ENCODE results near the gene SF3B1. TPM values are rescaled to one million over a fixed set of nuclear protein-coding genes. Genes with fewer than 3 reads are reported as not detected.
A peak's percentile ranks its signal among the peaks of the same experiment; 100 is the strongest.
"Not testable (repeated sequence)": the region's sequence is repeated elsewhere in the genome, so short reads cannot be mapped to it uniquely, and the experiment has no call there.

Gene SF3B1
- total RNA-seq, 2 donors from 2014 or later = 266 to 292 TPM

- ATAC-seq (peak in 1 of 2 donors; percentile 28), DNase-seq (ENCODE audit: low spot score in 2 of 2) (no peak)
- Mint-ChIP-seq H3K27ac (peak overlapping the region in 1 of 2 donors; percentile 56), H3K36me3 (no peaks in the 10 kb centered on the region), H3K9me3 (peaks cover 0 to 6% of the 10 kb centered on the region in 2 donors)
These were observed 65.4 kb downstream of the SF3B1 start for GRCh38 chr2:197369228-197369932.

GRCh38 chr2:197368412-197368811 is 66.4 kb downstream of the SF3B1 start:
- DNase-seq (ENCODE audit: low spot score in 2 of 2) = no peak
- ATAC-seq = no peak
- Mint-ChIP-seq H3K9me3 (peaks cover 0 to 6% of the 10 kb centered on the region in 2 donors), H3K36me3 (no peaks in the 10 kb centered on the region), H3K27ac (no peak overlapping the region)

- Mint-ChIP-seq H3K27ac (no peak overlapping the region), H3K36me3 (peaks cover 0 to 8% of the 10 kb centered on the region in 2 donors), H3K9me3 (no peaks in the 10 kb centered on the region)
- DNase-seq (ENCODE audit: low spot score in 2 of 2) (no peak), ATAC-seq (no peak)
These were observed 70.8 kb downstream of the SF3B1 start for GRCh38 chr2:197363998-197364397.

GRCh38 chr2:197360744-197361156 is 74.1 kb downstream of the SF3B1 start:
- H3K27ac Mint-ChIP-seq = peak overlapping the region in 1 of 2 donors; percentile 18
- H3K9me3 Mint-ChIP-seq = no peaks in the 10 kb centered on the region
- peaks cover 0 to 8% of the 10 kb centered on the region in 2 donors for H3K36me3 Mint-ChIP-seq
- ATAC-seq = peak; percentile 77 to 86
- no peak for DNase-seq (ENCODE audit: low spot score in 2 of 2)

- Mint-ChIP-seq H3K36me3 (peaks cover 0 to 8% of the 10 kb centered on the region in 2 donors), H3K27ac (peak overlapping the region in 1 of 2 donors; percentile 44), H3K9me3 (no peaks in the 10 kb centered on the region)
- ATAC-seq (peak in 1 of 2 donors; percentile 29), DNase-seq (ENCODE audit: low spot score in 2 of 2) (no peak)
These were observed 75.0 kb downstream of the SF3B1 start for GRCh38 chr2:197359859-197360258.

GRCh38 chr2:197358931-197359330 is 75.9 kb downstream of the SF3B1 start:
- DNase-seq (ENCODE audit: low spot score in 2 of 2) (no peak), ATAC-seq (peak; percentile 73 to 75)
- H3K36me3 Mint-ChIP-seq = peaks cover 0 to 8% of the 10 kb centered on the region in 2 donors
- H3K27ac Mint-ChIP-seq = peak overlapping the region in 1 of 2 donors; percentile 44
- no peaks in the 10 kb centered on the region for H3K9me3 Mint-ChIP-seq

GRCh38 chr2:197357986-197358385 is 76.8 kb downstream of the SF3B1 start:
- no peak overlapping the region for H3K27ac Mint-ChIP-seq

GRCh38 chr2:197356136-197356535 is 78.7 kb downstream of the SF3B1 start:
- peaks cover 0 to 8% of the 10 kb centered on the region in 2 donors for H3K36me3 Mint-ChIP-seq
- H3K9me3 Mint-ChIP-seq = no peaks in the 10 kb centered on the region
- no peak for DNase-seq (ENCODE audit: low spot score in 2 of 2)
- no peak for ATAC-seq
- H3K27ac Mint-ChIP-seq = peak overlapping the region in 1 of 2 donors; percentile 81

More at GRCh38 chr2:197357986-197358385, 76.8 kb downstream of the SF3B1 start:
- ATAC-seq = no peak
- Mint-ChIP-seq H3K36me3 (peaks cover 0 to 8% of the 10 kb centered on the region in 2 donors), H3K9me3 (no peaks in the 10 kb centered on the region)
- DNase-seq (ENCODE audit: low spot score in 2 of 2) = no peak

- Mint-ChIP-seq H3K36me3 (peaks cover 0 to 2% of the 10 kb centered on the region in 2 donors), H3K27ac (no peak overlapping the region), H3K9me3 (peaks cover 0 to 7% of the 10 kb centered on the region in 2 donors)
- ATAC-seq (no peak), DNase-seq (ENCODE audit: low spot score in 2 of 2) (no peak)
These were observed 80.7 kb downstream of the SF3B1 start for GRCh38 chr2:197354169-197354558.

- H3K27ac Mint-ChIP-seq = no peak overlapping the region
- DNase-seq (ENCODE audit: low spot score in 2 of 2) = no peak
- ATAC-seq = peak in 1 of 2 donors; percentile 85
- H3K36me3 Mint-ChIP-seq = no peaks in the 10 kb centered on the region
- H3K9me3 Mint-ChIP-seq = peaks cover 0 to 7% of the 10 kb centered on the region in 2 donors
These were observed 81.2 kb downstream of the SF3B1 start for GRCh38 chr2:197353393-197354168.

GRCh38 chr2:197349699-197350098 is 85.1 kb downstream of the SF3B1 start:
- Mint-ChIP-seq H3K27ac (no peak overlapping the region), H3K36me3 (no peaks in the 10 kb centered on the region), H3K9me3 (peaks cover 0 to 7% of the 10 kb centered on the region in 2 donors)
- ATAC-seq = no peak
- DNase-seq (ENCODE audit: low spot score in 2 of 2) = no peak

- H3K36me3 Mint-ChIP-seq = no peaks in the 10 kb centered on the region
- ATAC-seq (no peak), DNase-seq (ENCODE audit: low spot score in 2 of 2) (no peak)
- peak overlapping the region in 1 of 2 donors; percentile 15 for H3K27ac Mint-ChIP-seq
- peaks cover 0 to 7% of the 10 kb centered on the region in 2 donors for H3K9me3 Mint-ChIP-seq
These were observed 86.0 kb downstream of the SF3B1 start for GRCh38 chr2:197348721-197349360.

GRCh38 chr2:197345846-197346370 is 88.9 kb downstream of the SF3B1 start:
- H3K27ac Mint-ChIP-seq = no peak overlapping the region
- H3K9me3 Mint-ChIP-seq = peaks cover 0 to 6% of the 10 kb centered on the region in 2 donors
- H3K36me3 Mint-ChIP-seq = no peaks in the 10 kb centered on the region
- DNase-seq (ENCODE audit: low spot score in 2 of 2) = no peak
- ATAC-seq = no peak

GRCh38 chr2:197343968-197344367 is 90.9 kb downstream of the SF3B1 start:
- not testable (repeated sequence) for DNase-seq (ENCODE audit: low spot score in 2 of 2); H3K9me3 Mint-ChIP-seq; H3K27ac Mint-ChIP-seq; H3K36me3 Mint-ChIP-seq
- peak in 1 of 2 donors; percentile 18 for ATAC-seq

- ATAC-seq (no peak), DNase-seq (ENCODE audit: low spot score in 2 of 2) (no peak)
- Mint-ChIP-seq H3K9me3 (no peaks in the 10 kb centered on the region), H3K27ac (no peak overlapping the region), H3K36me3 (no peaks in the 10 kb centered on the region)
These were observed 94.2 kb downstream of the SF3B1 start for GRCh38 chr2:197340591-197340990.
